22Rv1 (cell line): ENCODE measurements around the gene HBE1.

ENCODE experiments used
- CTCF ChIP-seq: fragments of 450-650 bp; IDR thresholded peaks from 2 replicates; pipeline ENCODE4 v1.5.1; 2017; ENCODE audit warnings: mild to moderate bottlenecking
- ZFX ChIP-seq: fragments of 450-650 bp; IDR thresholded peaks from 2 replicates; pipeline ENCODE4 v1.6.1; 2017; ENCODE audit warnings: antibody characterized with exemption, borderline replicate concordance

- TF ChIP-seq CTCF (no peak), ZFX (no peak)
Observed at GRCh38 chr11:5240056-5240455, 29.7 kb downstream of the HBE1 start.
